ENCODE measurements around the gene RHOBTB1.

GRCh38 chr10:60869652-60870415 is 74.2 kb downstream of the RHOBTB1 start:
- TF ChIP-seq FOXA1 (IDR thresholded peaks at IDR 0.05) (no peak), SP1 (IDR thresholded peaks at IDR 0.05) (no peak), SUZ12 (IDR thresholded peaks at IDR 0.05) (no peak), FOXK2 (IDR thresholded peaks at IDR 0.05) (no peak), TARDBP (IDR thresholded peaks at IDR 0.05) (no peak), FOXM1 (IDR thresholded peaks at IDR 0.05; ENCODE audit: borderline replicate concordance) (no peak), PKNOX1 (IDR thresholded peaks at IDR 0.05) (no peak), ARNT (IDR thresholded peaks at IDR 0.05) (no peak)
